Right lobe of liver (tissue), 4 donors: ENCODE measurements around the gene DDX24.

Experiments used
- POLR2A ChIP-seq: fragments of 450-650 bp; IDR thresholded peaks from one replicate; pipeline ENCODE4 v1.6.1; 2017; ENCODE audit warnings: antibody characterized with exemption, mild to moderate bottlenecking
- TF ChIP-seq, protein P1 (sequence below), 4 donors: fragments of 200-600 bp in 3 of 4; fragments of 450-650 bp in 1 of 4; IDR thresholded peaks; one replicate each; pipeline versions ENCODE4 v1.5.1 to v1.8.0; 2016 to 2022; ENCODE audit warnings: antibody characterized with exemption in 4 of 4, mild to moderate bottlenecking in 2 of 4
- donor health status: DM: no; HTN: no; CAD: no.
- donor health status: DM: no; HTN: no; CAD: no.
- donor health status: DM: no; HTN: yes; CAD: no.

DNA sequence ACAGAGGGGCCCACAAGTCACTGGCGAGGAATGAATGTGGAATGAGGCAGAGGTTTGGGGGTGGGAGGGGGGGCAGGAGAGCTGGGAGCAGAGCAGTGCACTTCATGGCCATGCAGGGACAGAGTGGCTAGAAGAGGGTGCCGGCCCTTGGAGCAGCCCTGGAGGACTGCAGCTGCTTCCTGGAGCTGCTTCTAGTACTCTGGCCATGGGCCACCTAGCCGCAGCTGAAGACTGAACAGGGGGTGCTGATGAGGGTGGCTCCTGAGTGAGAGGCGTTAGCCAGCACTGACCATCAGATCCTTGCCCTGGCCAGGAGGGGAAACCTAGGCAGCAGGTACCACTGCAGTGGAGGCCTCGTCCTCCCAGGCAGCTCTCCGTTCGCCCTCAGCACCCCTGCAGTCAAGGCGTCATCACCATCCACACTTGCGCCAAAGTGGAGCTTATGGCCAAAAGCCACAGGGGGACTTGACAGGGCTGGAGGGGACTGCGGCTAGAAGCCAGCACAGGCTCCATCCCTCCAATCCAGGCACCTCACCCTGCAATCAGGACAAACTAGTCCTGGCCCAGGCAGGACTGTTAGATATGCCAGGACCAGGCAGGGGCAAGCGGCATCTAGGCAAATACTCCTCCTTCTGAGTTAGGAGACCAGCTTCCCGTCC, 38.4 kb downstream of the DDX24 start:
- TF ChIP-seq, protein P1, sequence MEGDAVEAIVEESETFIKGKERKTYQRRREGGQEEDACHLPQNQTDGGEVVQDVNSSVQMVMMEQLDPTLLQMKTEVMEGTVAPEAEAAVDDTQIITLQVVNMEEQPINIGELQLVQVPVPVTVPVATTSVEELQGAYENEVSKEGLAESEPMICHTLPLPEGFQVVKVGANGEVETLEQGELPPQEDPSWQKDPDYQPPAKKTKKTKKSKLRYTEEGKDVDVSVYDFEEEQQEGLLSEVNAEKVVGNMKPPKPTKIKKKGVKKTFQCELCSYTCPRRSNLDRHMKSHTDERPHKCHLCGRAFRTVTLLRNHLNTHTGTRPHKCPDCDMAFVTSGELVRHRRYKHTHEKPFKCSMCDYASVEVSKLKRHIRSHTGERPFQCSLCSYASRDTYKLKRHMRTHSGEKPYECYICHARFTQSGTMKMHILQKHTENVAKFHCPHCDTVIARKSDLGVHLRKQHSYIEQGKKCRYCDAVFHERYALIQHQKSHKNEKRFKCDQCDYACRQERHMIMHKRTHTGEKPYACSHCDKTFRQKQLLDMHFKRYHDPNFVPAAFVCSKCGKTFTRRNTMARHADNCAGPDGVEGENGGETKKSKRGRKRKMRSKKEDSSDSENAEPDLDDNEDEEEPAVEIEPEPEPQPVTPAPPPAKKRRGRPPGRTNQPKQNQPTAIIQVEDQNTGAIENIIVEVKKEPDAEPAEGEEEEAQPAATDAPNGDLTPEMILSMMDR (IDR thresholded peaks at IDR 0.05): no peak
- no peak for TF ChIP-seq POLR2A
